ENCODE data around the gene CDC42BPB. TPM values are rescaled to one million over a fixed set of nuclear protein-coding genes. Genes with fewer than 3 reads are reported as not detected.

CDC42BPB gene
- total RNA-seq, 4 donors from 2014 or later, result 30.0 to 64.3 (median 32.6) TPM

DNA sequence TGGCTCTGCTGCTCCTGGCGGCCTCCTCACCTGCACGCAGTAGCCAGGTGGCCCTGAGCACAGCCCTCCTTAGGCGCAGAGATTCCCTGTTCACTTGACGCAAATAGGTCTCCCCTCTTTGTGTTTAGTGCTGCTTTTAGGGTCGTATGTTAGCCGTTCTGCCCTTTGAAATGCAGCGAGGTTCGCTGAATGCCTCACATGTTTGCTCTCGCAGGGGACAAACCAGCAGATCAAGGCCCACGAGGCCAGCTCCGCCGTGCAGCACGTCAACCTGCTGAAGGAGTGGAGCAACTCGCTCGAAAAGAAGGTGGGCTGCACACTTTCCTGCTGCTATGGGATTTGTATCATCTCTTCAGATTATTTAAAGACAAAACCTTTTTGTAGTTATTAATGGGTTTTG, 166.2 kb downstream of the CDC42BPB start:
- TF ChIP-seq, protein P1, sequence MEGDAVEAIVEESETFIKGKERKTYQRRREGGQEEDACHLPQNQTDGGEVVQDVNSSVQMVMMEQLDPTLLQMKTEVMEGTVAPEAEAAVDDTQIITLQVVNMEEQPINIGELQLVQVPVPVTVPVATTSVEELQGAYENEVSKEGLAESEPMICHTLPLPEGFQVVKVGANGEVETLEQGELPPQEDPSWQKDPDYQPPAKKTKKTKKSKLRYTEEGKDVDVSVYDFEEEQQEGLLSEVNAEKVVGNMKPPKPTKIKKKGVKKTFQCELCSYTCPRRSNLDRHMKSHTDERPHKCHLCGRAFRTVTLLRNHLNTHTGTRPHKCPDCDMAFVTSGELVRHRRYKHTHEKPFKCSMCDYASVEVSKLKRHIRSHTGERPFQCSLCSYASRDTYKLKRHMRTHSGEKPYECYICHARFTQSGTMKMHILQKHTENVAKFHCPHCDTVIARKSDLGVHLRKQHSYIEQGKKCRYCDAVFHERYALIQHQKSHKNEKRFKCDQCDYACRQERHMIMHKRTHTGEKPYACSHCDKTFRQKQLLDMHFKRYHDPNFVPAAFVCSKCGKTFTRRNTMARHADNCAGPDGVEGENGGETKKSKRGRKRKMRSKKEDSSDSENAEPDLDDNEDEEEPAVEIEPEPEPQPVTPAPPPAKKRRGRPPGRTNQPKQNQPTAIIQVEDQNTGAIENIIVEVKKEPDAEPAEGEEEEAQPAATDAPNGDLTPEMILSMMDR (IDR thresholded peaks at IDR 0.05 in 4 of 5, conservative IDR thresholded peaks at IDR 0.05 in 1 of 5), result no peak
- TF ChIP-seq POLR2A (IDR thresholded peaks at IDR 0.05), result no peak
- in situ Hi-C loops (cut with MboI; ENCODE audit: low sequenced_read_pairs in 4 of 4), result no loop called here
- Histone ChIP-seq H3K4me3 (no peak overlapping the region), H3K9me3 (no peaks in the 10 kb centered on the region), H3K36me3 (peaks cover 0 to 20% of the 10 kb centered on the region in 2 donors), H3K4me1 (no peaks in the 10 kb centered on the region), H3K27ac (no peak overlapping the region), H3K27me3 (no peaks in the 10 kb centered on the region)
- intact Hi-C loops (cut with DNase I; ENCODE audit: low total_unique reads), result no loop called here
- DNase-seq, result no peak
- ATAC-seq, result no peak

DNA sequence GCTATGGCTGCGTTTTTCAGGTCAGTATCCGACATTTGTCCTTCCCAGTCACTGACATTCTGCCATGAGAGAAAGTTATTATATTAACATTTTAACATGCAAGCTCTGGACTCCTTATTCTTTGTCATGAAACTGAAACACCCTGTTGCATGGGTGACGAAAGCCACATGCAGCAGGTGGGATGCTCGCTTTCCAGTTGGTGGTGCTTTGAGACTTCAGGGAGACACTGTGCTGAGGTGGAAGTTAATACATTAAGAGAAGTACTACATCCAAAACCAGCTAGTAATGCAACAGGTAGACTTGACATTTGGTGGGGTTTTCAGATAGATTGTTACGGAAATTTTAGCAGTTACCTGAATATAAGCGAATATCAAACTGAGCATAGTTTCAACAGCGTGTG, 167.7 kb downstream of the CDC42BPB start:
- H3K4me3 ChIP-seq, result no peak overlapping the region
- no peaks in the 10 kb centered on the region for H3K4me1 ChIP-seq
- no peaks in the 10 kb centered on the region for H3K27me3 ChIP-seq
- ATAC-seq, result no peak
- TF ChIP-seq POLR2A (IDR thresholded peaks at IDR 0.05), result no peak
- H3K36me3 ChIP-seq, result peaks cover 0 to 16% of the 10 kb centered on the region in 2 donors
- intact Hi-C loops (cut with DNase I; ENCODE audit: low total_unique reads), result no loop called here
- DNase-seq, result no peak
- H3K27ac ChIP-seq, result no peak overlapping the region
- in situ Hi-C loops (cut with MboI; ENCODE audit: low sequenced_read_pairs in 4 of 4), result no loop called here
- H3K9me3 ChIP-seq, result no peaks in the 10 kb centered on the region

GRCh38 chr14:102888748-102889147, 168.6 kb downstream of the CDC42BPB start:
- H3K4me1 ChIP-seq, result no peaks in the 10 kb centered on the region
- no peak for TF ChIP-seq POLR2A (IDR thresholded peaks at IDR 0.05)
- TF ChIP-seq, protein P1 (IDR thresholded peaks at IDR 0.05 in 4 of 5, conservative IDR thresholded peaks at IDR 0.05 in 1 of 5), result no peak
- in situ Hi-C loops (cut with MboI; ENCODE audit: low sequenced_read_pairs in 4 of 4) (no loop called here), intact Hi-C loops (cut with DNase I; ENCODE audit: low total_unique reads) (no loop called here)
- DNase-seq (no peak), ATAC-seq (no peak)
- peaks cover 0 to 16% of the 10 kb centered on the region in 2 donors for H3K36me3 ChIP-seq
- H3K4me3 ChIP-seq, result no peak overlapping the region
- no peak overlapping the region for H3K27ac ChIP-seq
- no peaks in the 10 kb centered on the region for H3K27me3 ChIP-seq
- no peaks in the 10 kb centered on the region for H3K9me3 ChIP-seq

DNA sequence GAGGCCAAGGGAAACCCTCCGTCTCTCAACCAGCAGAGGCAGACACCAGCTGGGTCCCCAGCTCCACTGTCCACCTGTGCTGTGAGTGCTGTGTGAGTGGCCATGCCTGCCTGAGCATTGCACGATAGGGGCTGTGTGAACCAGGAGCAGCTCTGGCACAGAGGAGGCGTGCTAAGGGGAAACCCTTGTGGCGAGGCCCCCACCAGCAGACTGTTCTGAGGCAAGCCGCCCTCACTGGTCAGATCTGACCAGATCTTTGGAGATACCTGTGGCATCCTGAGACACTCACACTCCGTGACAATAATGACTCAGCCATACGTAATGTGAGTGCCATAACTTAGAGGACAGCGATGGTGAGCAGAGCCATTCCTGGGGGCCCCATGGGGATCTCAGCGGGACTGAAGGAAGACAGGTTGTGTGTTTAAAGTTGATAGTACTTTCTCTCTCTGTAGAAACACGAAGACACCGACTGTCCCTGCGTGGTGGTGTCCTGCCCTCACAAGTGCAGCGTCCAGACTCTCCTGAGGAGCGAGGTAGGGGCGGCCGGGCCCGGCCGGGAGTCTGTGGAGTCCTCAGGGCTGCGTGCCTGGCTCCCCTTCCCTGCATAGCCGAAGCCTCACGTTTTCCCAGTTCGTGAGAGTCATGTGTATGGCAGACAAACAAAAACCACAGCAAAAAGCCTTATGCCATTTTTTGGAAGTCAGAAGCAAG, 171.5 kb downstream of the CDC42BPB start:
- no peaks in the 10 kb centered on the region for H3K27me3 ChIP-seq
- H3K36me3 ChIP-seq, result peaks cover 0 to 16% of the 10 kb centered on the region in 2 donors
- no peak overlapping the region for H3K27ac ChIP-seq
- peaks cover 6 to 8% of the 10 kb centered on the region in 2 donors for H3K4me1 ChIP-seq
- H3K4me3 ChIP-seq, result no peak overlapping the region
- ATAC-seq (no peak), DNase-seq (no peak)
- H3K9me3 ChIP-seq, result no peaks in the 10 kb centered on the region
- no peak for TF ChIP-seq POLR2A (IDR thresholded peaks at IDR 0.05)
- TF ChIP-seq, protein P1 (IDR thresholded peaks at IDR 0.05 in 4 of 5, conservative IDR thresholded peaks at IDR 0.05 in 1 of 5), result no peak
- in situ Hi-C loops (cut with MboI; ENCODE audit: low sequenced_read_pairs in 4 of 4) (no loop called here), intact Hi-C loops (cut with DNase I; ENCODE audit: low total_unique reads) (no loop called here)

DNA sequence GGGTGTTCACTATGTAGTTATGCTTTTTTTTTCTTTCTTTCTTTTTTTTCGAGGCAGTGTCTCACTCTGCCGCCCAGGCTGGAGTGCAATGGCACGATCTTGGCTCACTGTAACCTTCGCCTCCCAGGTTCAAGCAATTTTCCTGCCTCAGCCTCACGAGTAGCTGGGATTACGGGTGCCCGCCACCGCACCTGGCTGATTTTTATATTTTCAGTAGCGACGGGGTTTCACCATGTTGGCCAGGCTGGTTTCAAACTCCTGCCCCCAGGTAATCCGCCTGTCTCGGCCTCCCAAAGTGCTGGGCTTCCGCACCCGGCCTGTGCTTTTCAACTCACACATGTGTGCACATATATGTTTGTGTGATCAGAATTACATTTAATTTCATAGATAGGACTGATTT, 173.8 kb downstream of the CDC42BPB start:
- in situ Hi-C loops (cut with MboI; ENCODE audit: low sequenced_read_pairs in 4 of 4) (no loop called here), intact Hi-C loops (cut with DNase I; ENCODE audit: low total_unique reads) (no loop called here)
- peaks cover 0 to 9% of the 10 kb centered on the region in 2 donors for H3K36me3 ChIP-seq
- H3K9me3 ChIP-seq, result no peaks in the 10 kb centered on the region
- TF ChIP-seq, protein P1 (IDR thresholded peaks at IDR 0.05 in 4 of 5, conservative IDR thresholded peaks at IDR 0.05 in 1 of 5), result no peak
- no peak for TF ChIP-seq POLR2A (IDR thresholded peaks at IDR 0.05)
- no peak overlapping the region for H3K4me3 ChIP-seq
- no peaks in the 10 kb centered on the region for H3K27me3 ChIP-seq
- peaks cover 6 to 8% of the 10 kb centered on the region in 2 donors for H3K4me1 ChIP-seq
- no peak for DNase-seq
- no peak overlapping the region for H3K27ac ChIP-seq
- ATAC-seq, result no peak

All from gastrocnemius medialis (tissue), 4 donors.